SH-SY5Y (cell line): ENCODE data around the gene DSCAM.

Source experiments
- GATA2 ChIP-seq: IDR thresholded peaks from 2 replicates; pipeline ENCODE4 v1.6.1; 2011; ENCODE audit warnings: mild to moderate bottlenecking, low read depth, low read length
- GATA3 ChIP-seq: IDR thresholded peaks from 2 replicates; pipeline ENCODE4 v1.6.1; 2011; ENCODE audit warnings: low read depth, mild to moderate bottlenecking, low read length, moderate library complexity

DNA sequence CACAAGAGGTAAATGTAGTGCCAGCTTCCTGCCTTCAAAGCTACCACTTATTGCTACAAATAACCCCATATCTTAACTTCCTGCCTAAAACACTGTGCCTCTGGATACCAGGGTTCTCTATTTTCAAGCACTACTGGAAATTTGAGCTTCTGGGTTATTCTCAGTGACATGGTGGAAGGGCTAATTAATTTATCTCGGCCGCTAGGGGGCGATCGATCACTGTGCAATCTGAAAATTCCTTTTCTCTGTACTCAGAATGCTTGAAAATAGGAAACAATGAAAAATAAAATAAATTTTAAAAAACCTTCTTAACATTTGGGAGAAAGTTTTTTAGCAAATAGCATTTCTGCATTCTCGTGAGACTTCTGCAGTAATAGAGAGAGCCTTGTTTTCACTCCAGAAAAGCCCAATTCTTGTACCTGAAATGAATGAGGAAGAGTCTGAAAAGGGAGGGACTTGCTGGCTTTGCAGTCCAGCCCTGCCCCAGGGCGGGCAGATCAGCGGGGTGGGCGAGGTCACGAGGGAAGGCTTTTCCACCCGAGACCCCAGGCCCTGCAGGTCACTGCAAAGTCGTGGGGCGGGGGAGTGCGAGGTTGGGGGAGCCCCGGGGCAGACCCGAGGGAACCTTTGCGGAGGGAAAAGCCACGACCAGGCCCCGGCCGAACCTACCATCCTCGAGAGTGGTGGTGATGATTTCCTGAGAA lies 703.0 kb downstream of the DSCAM start:
- TF ChIP-seq GATA3 (no peak), GATA2 (no peak)
